ENCODE measurements around the gene TRIM67. TPM values are rescaled to one million over a fixed set of nuclear protein-coding genes. Genes with fewer than 3 reads are reported as not detected.

The TRIM67 gene
- total RNA-seq, 1 experiment from 2014 or later, result not detected

GRCh38 chr1:231147896-231148295, 14.0 kb upstream of the TRIM67 start:
- CTCF ChIA-PET, result no interaction called here
- Histone ChIP-seq H3K4me2 (ENCODE audit: low read length) (no peak overlapping the region), H3F3A (ENCODE audit: low read length, unreplicated experiment) (no peaks in the 10 kb centered on the region), H3K4me1 (ENCODE audit: insufficient read depth, low read length) (no peaks in the 10 kb centered on the region), H3K9ac (ENCODE audit: low read length) (no peak overlapping the region), H3K4me3 (ENCODE audit: low read length) (no peak overlapping the region), H2AFZ (ENCODE audit: low read length) (no peak overlapping the region), H4K20me1 (ENCODE audit: low read length) (no peaks in the 10 kb centered on the region), H3K9me3 (ENCODE audit: low read length) (peaks cover 7% of the 10 kb centered on the region; the same call in 1 of the 2 replicates), H3K27ac (ENCODE audit: low read length) (no peak overlapping the region), H3K79me2 (ENCODE audit: low read length) (no peaks in the 10 kb centered on the region), H3K9me2 (replicated peaks; ENCODE audit: low read length) (no peaks in the 10 kb centered on the region), H3K27me3 (ENCODE audit: low read length) (peaks cover 36% of the 10 kb centered on the region), H3K36me3 (ENCODE audit: low read depth, low read length) (no peaks in the 10 kb centered on the region)
- BruUV-seq (replicated peaks), result no TSS peak
- DNase-seq (no peak), ATAC-seq (no peak)
- POLR2A ChIA-PET (ENCODE audit: unreplicated experiment), result no interaction called here
- TF ChIP-seq EZH2 (IDR thresholded peaks at IDR 0.05; ENCODE audit: low read length, unreplicated experiment), result no peak
- intact Hi-C loops (cut with micrococcal nuclease), result no loop called here

GRCh38 chr1:231151811-231152210, 10.0 kb upstream of the TRIM67 start:
- no peaks in the 10 kb centered on the region for H3K79me2 ChIP-seq (ENCODE audit: low read length)
- no peaks in the 10 kb centered on the region for H3F3A ChIP-seq (ENCODE audit: low read length, unreplicated experiment)
- H3K9me3 ChIP-seq (ENCODE audit: low read length), result no peaks in the 10 kb centered on the region
- intact Hi-C loops (cut with micrococcal nuclease), result no loop called here
- H3K4me1 ChIP-seq (ENCODE audit: insufficient read depth, low read length), result no peaks in the 10 kb centered on the region
- no peak overlapping the region for H3K4me3 ChIP-seq (ENCODE audit: low read length)
- H3K27me3 ChIP-seq (ENCODE audit: low read length), result peaks cover 61% of the 10 kb centered on the region
- ChIA-PET CTCF (no interaction called here), POLR2A (ENCODE audit: unreplicated experiment) (no interaction called here)
- no peak overlapping the region for H3K9ac ChIP-seq (ENCODE audit: low read length)
- TF ChIP-seq CTCF (conservative IDR thresholded peaks at IDR 0.05; ENCODE audit: low read depth, low read length), result no peak
- no peaks in the 10 kb centered on the region for H3K36me3 ChIP-seq (ENCODE audit: low read depth, low read length)
- no peaks in the 10 kb centered on the region for H3K9me2 ChIP-seq (replicated peaks; ENCODE audit: low read length)
- no peak for ATAC-seq
- H4K20me1 ChIP-seq (ENCODE audit: low read length), result no peaks in the 10 kb centered on the region
- H3K4me2 ChIP-seq (ENCODE audit: low read length), result no peak overlapping the region
- H3K27ac ChIP-seq (ENCODE audit: low read length), result no peak overlapping the region
- no TSS peak for BruUV-seq (replicated peaks)
- no peak for DNase-seq
- H2AFZ ChIP-seq (ENCODE audit: low read length), result no peak overlapping the region

GRCh38 chr1:231153726-231154125, 8.1 kb upstream of the TRIM67 start:
- H4K20me1 ChIP-seq (ENCODE audit: low read length), result no peaks in the 10 kb centered on the region
- peaks cover 61% of the 10 kb centered on the region for H3K27me3 ChIP-seq (ENCODE audit: low read length)
- POLR2A ChIA-PET (ENCODE audit: unreplicated experiment), result no interaction called here
- CTCF ChIA-PET, result no interaction called here
- no peak overlapping the region for H3K4me3 ChIP-seq (ENCODE audit: low read length)
- no peaks in the 10 kb centered on the region for H3K79me2 ChIP-seq (ENCODE audit: low read length)
- no peaks in the 10 kb centered on the region for H3K9me3 ChIP-seq (ENCODE audit: low read length)
- no peaks in the 10 kb centered on the region for H3F3A ChIP-seq (ENCODE audit: low read length, unreplicated experiment)
- H2AFZ ChIP-seq (ENCODE audit: low read length), result no peak overlapping the region
- H3K4me2 ChIP-seq (ENCODE audit: low read length), result no peak overlapping the region
- no peaks in the 10 kb centered on the region for H3K9me2 ChIP-seq (replicated peaks; ENCODE audit: low read length)
- H3K4me1 ChIP-seq (ENCODE audit: insufficient read depth, low read length), result no peaks in the 10 kb centered on the region
- DNase-seq (no peak), ATAC-seq (no peak)
- no TSS peak for BruUV-seq (replicated peaks)
- intact Hi-C loops (cut with micrococcal nuclease), result no loop called here
- TF ChIP-seq EZH2 (IDR thresholded peaks at IDR 0.05; ENCODE audit: low read length, unreplicated experiment) (no peak), EZH2phosphoT487 (IDR thresholded peaks at IDR 0.05; ENCODE audit: borderline replicate concordance, low read length) (no peak), CTCF (conservative IDR thresholded peaks at IDR 0.05; ENCODE audit: low read depth, low read length) (no peak)
- no peak overlapping the region for H3K27ac ChIP-seq (ENCODE audit: low read length)
- no peak overlapping the region for H3K9ac ChIP-seq (ENCODE audit: low read length)
- no peaks in the 10 kb centered on the region for H3K36me3 ChIP-seq (ENCODE audit: low read depth, low read length)
